HUDEP-2 (cell line): Measurements from ENCODE around the gene COQ4.
A peak's percentile ranks its signal among the peaks of the same experiment; 100 is the strongest.

Experiments
- DNase-seq, 76 experiments: peaks; one replicate each; lab custom pipeline; 2025; ENCODE audit not compliant: unreplicated experiment in 76 of 76; lab: John Stamatoyannopoulos, UW

Gene COQ4

DNA sequence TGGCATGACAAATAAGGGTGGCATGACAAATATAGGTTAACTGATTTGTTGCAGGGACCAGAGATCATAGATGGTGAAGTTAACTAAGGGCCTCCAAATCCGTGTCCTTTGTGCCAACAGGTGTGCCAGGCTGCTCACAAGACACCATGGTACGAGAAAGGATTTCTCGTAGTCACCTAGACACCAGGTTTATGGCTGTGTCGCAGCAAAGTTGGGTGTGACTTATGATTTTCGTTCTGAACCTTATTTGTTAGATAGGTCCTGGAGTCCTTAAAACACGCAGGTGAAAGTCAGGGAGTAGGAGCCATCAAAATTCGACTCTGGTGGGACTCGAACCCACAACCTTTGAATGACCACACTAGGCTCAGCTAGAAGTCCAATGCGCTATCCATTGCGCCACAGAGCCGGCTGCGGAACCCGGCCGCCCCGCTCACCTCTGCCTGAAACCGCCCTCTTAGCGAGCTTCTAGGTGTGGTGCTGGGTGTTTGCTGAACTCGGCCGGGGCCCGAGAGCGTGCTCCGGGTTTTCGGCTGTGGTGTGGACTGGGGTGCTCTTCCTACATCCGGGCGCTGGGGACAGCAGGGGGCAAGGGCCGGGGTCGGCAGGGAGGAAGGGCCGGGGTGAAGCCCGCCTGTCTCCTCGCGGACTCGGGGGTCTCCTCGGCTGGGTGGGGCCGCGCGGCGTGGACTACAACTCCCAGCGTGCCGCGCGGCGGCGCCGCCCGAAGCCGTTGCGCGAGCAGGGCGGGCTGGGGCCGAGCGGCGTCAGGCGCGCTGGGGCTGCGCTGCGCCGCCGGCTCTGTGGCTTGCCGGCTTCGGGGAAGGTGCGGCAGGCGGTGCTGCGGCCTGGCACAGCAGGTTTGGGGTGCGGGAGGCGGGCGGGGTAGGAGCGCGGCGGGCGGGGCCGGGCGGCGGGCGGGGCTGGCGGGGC, 17.4 kb downstream of the COQ4 start, which contains the start of gene SLC27A4:
TSS of gene SLC27A4 (plus strand) at position 767 of the 930 bp plus-strand sequence. CDS start 2,606 bp downstream, outside the sequence.
- peak in 70 of 76 experiments; percentile 7 to 86 (median 70) for DNase-seq

DNA sequence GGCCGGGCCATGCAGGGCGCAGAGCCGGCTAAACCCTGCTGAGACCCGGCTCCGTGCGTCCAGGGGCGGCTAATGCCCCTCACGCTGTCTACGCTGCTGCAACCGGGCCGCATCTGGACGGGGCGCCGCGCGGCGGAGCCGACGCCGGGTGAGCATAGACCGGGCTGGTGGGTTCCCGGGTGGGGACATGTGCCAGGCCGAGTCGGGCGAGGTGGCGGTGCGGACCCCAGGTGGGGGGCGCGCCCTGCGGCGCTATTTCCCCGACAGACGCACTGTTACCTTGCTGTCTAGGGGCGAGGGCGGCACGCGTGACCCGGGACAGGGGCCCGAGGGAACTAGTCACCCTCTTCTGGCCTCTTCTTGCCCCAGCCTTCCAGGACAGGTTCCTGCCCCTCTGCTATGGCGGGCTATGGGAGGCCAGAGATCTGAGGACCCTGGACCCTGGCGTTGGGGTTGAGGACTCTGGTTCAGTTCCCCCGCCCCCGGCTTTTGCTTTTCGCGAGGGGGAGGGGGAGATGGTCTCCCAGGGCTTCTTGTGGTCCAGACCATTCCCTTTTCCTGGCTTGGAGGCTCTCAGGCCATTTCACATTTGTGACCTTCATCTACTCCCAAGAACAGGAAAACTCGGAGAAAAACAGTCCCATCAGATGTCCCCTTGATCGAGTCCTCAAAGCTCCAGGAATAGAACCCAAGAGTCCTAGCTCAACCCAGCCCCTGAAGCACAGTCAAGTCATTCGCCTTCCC, 18.2 kb downstream of the COQ4 start:
- peak in 3 of 76 experiments; percentile 39 to 42 (median 41) for DNase-seq

DNA sequence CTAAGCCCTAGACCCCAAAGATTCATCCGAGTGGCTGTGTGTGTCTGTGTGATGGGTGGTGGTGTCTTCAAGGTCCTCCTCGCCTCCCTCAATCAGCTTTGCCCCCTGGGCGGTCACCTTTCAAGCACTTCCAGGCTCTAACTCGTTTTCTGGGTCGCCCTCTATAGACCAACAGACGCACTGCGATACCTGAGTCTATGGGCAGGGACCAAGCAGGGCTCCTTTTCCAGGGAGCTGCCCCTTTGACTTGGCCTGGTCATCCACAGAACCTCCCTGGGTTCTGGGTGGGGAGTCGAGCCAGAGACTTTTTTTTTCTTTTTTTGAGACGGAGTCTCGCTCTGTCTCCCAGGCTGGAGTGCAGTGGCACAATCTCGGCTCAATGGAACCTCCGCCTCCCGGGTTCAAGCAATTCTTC, 18.8 kb downstream of the COQ4 start:
- DNase-seq = peak in 71 of 76 experiments; percentile 5 to 83 (median 55)

DNA sequence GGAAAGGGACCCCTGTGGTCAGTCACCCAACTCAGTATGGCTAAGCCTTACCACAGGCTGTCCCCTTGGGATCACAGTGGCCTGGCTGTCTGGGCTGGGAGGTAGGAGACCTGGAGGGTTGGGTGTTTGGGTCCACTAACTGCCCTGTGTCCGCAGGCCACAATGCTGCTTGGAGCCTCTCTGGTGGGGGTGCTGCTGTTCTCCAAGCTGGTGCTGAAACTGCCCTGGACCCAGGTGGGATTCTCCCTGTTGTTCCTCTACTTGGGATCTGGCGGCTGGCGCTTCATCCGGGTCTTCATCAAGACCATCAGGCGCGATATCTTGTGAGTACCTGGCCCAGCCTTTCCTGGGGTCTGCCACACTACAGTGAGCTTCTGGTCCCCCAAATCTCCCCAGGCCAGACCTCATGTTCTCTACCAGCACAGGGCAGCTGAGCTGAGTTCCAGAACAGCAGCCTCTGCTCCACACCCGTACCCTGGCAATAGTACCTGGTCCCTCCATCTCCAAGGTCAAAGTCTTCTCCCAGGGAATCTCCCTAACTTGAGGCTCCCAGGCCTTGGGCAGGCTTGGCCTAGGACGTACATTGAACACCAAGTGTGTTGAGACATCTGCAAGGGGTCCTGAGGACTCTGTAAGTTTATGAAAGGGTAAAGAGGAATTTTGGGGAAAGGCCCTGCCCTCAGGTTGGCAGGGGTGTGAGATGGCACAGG, 20.5 kb downstream of the COQ4 start:
- no peak for DNase-seq

DNA sequence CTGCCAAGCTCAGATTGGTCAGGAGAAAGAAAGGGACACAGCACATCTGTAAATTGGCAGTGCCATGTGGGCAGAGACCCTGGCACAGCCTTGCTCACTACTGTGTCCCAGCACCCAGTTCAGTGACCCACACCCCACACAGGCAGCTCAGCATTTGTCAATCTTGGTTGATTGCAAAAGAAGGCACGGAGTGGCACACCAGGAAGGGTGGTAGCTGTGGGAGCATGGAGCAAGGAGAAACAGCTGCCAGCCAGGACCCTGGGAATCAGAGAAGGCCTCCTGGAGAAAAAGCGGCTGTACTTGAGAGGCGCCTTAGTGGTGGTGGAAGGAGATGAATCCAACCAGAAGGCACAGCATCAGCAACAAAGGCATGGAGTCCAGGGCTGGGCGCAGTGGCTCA, 21.2 kb downstream of the COQ4 start:
- no peak for DNase-seq

DNA sequence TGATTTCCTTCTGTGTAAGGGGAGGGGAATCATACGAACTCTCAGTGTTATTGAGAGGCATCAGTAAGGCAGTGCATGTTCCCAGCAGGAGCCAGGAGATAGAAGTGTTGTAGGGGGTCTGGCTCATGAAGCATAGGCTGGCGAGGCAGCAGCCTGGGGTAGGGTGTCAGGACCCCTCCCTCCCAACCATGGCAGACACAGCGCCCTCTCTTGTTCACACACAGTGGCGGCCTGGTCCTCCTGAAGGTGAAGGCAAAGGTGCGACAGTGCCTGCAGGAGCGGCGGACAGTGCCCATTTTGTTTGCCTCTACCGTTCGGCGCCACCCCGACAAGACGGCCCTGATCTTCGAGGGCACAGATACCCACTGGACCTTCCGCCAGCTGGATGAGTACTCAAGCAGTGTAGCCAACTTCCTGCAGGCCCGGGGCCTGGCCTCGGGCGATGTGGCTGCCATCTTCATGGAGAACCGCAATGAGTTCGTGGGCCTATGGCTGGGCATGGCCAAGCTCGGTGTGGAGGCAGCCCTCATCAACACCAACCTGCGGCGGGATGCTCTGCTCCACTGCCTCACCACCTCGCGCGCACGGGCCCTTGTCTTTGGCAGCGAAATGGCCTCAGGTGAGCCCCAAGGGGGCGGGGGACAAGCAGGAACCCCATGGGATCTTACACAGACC, 22.4 kb downstream of the COQ4 start:
- DNase-seq = no peak

DNA sequence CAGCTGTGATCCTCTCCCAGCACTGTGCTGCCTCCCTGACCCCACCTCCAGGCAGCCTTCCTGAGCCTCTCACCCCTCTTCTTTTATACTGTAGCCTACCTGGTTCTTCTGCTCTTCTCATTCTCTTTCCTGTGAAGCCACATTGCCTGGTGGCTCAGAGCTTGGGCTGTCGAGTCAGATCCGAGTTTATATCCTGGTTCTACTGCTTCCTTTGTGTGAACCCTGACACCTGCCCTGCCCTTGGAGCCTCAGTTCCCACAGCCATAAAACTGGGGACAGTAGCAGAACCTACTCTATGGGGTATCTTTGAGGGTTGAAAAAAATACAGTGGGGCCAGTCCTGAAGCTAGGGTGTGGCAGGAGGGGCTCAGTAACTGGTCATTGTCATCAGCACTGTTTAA, 26.5 kb downstream of the COQ4 start:
- DNase-seq = no peak

DNA sequence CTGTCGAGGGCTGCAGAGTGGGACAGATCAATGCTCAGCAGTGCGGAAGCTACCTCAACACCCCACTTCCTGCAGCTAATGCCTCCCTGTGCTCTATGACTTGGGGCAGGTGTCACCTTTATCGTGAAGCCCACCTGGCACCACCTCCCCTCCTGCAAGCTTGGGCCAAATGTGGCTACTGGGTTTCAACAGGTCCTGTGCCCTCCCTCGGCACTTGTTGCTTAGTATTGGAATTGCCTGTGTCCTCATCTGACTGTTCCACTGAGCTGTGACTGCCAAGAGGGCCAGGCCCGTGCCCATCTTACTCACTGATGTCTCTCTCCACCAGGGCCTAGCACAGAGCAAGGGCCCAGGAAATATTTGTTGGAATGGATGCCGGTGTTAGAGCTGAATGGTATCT, 27.1 kb downstream of the COQ4 start:
- no peak for DNase-seq

DNA sequence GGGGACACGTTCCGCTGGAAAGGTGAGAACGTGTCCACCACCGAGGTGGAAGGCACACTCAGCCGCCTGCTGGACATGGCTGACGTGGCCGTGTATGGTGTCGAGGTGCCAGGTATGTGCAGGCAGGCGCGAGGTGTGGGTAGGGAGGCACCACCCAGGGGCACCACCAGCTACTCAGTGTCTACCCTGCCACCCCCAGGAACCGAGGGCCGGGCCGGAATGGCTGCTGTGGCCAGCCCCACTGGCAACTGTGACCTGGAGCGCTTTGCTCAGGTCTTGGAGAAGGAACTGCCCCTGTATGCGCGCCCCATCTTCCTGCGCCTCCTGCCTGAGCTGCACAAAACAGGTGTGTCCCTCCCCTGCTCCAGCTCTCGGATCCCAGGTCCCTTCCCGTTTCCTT, 32.8 kb downstream of the COQ4 start:
- DNase-seq = no peak

DNA sequence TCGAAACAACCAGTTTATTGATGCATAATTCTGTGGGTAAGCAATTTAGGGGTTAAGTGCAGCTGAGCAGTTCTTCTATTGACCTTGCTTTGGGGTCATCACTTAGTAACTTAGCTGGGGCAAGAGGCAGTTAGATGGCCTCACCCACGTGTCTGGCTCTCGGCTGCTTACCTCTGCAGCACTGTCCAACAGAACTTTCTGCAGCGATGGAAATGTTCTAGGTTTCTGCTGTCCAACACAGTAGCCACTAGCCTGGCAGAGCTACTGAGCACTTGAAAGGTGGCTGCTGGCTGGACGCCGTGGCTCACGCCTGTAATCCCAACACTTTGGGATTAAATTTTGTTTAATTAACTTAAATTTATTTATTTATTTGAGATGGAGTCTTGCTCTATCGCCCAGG, 35.5 kb downstream of the COQ4 start:
- DNase-seq = no peak

DNA sequence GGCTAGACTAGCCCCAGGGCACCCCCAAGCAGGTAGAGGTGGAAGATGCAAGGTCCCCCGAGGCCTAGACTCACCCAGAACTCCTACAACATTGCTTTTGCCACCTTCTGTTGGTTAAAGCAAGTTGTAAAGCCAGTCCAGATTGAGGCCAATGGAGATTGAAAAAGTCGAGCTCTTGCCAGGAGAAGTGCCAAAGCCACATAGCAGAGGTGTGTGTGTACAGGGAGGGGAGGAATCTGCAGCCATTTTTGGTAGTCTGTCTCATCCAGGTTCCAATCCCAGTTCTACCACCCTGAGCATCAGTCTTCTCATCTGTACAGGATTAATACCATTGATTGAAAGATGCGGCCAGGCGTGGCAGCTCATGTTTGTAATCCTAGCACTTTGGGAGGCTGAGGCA, 36.2 kb downstream of the COQ4 start:
- DNase-seq = no peak

DNA sequence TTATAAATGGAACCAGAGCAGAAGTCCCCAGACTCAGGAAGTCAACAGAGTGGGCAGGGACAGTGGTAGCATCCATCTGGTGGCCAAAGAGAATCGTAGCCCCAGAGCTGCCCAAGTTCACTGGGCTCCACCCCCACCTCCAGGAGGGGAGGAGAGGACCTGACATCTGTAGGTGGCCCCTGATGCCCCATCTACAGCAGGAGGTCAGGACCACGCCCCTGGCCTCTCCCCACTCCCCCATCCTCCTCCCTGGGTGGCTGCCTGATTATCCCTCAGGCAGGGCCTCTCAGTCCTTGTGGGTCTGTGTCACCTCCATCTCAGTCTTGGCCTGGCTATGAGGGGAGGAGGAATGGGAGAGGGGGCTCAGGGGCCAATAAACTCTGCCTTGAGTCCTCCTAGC, 38.2 kb downstream of the COQ4 start:
- peak in 2 of 76 experiments; percentile 10 to 13 for DNase-seq

DNA sequence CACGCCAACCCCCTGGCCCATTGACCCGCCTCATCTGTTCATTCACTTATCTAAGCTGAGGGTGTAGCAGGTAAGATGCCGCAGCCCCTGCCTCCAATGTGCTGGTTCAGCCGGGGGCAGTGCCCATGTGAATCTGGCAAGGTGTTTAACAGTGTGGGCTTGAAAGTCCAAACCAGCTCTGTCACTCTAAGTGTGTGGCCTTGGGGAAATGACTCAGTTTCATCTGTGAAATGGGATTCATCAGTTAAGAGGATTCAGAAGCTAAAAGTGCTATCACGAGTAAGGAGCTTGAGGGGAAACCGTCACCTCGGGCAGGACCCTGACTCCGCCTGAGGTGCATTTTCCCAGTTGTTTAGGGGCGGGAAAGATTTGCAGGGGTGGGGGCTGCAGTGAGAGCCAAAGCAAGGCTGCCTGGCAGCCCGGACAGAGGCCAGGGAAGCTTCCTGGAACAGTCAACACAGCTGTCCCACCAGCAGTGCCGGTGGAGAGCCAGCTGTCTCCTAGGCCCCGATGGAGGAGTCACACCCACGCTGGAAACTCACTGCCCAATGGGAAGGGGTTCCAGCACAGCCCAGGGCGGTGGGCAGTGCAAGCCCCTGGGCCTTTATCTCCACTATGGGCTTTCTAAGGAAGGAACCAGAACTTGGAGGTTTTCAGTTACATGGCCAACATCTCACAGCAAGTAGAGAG, 38.8 kb downstream of the COQ4 start:
- no peak for DNase-seq

DNA sequence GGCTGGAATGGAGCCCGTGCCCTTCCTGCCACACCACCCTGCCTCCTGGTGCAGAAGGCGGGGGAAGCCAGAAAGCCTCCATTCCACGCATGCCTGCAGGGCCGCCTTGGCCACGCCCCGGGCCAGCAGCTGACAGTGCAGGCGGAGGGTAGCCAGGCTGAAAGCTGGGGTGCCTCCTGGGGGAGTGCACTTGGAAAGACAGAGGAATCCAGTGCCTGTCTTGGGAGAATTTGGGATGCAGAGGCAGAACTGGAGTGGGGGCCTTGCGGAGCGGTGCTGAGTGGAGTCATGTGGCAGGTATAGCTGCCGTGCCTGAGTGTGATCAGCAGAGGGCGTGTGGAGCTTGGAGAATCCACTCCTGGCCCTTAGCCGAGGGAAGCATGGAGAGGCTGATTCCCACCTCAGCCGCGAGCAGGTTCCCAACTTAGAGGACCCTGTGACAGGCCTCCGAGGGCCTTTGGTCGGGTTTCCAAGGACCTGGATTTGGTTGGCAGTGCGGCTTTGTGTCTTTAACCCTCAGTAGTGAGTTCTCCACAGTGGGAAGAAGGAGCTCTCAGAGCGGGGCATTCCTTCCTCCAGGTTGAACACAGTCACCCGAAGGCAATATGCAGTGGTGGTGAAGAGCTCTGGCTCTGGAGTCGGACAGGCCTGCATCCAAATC, 39.5 kb downstream of the COQ4 start:
- peak in 66 of 76 experiments; percentile 5 to 70 (median 48) for DNase-seq

DNA sequence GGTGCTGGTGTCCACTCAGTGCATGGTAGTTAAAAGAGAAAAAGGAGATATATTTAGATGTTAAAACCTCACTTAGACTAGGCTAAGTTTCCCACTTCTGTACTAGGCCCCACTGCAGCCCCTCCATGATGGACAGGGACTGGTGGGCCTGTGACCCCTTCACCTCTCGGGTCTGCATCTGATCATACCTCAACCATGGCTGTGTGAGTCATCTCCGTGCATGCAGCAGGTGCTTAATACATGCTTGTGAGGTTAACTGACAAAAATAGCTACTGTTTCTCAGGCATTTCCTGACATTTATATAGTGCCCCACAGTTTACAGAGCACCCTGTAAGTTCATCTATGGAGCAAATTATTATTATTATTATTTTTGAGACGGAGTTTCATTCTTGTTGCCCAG, 40.1 kb downstream of the COQ4 start:
- DNase-seq = no peak

DNA sequence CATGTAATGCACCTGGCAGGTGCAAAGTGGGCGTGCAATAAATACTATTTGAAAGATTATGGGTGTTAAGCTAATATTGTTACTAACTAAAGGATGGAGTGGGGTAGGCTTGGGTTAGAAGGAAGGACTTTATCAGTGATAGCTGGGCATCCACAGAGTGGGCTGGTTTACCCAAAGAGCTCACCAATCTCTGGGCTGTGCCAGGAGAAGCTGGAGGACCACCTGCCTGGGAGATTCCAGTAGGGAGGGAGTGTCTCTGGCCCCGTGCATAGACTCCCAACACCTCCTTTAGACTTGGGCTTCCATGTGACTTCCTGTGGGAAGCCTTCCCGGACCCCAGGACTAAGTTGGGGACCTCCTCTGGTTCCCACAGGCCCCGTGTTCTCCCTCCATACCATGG, 42.9 kb downstream of the COQ4 start:
- DNase-seq = no peak

DNA sequence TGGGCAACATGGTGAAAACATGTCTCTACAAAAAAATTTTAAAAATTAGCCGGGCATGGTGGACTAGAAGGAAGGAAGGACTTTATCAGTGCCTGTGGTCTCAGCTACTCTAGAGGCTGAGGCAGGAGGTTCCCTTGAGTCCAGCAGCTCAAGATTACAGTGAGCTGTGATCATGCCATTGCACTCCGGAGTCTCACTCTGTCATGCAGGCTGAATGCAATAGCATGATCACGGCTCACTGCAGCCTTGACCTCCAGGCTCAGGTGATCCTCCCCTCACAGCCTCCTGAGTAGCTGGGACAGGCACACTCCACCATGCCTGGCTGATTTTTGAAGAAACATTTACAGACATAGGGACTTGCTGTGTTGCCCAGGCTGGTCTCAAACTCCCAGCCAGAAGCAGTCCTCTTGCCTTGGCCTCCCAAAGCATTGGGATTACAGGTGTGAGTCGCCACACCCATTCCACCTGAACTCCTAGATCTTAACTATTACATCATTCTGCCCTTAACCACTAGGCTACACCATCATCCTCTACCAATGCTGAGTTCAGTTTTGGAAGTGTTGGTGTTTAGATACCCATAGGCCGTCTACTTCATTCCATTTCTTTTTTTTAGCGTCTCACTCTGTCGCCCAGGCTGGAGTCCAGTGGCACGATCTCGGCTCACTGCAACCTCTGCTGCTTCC, 46.5 kb downstream of the COQ4 start:
- no peak for DNase-seq

DNA sequence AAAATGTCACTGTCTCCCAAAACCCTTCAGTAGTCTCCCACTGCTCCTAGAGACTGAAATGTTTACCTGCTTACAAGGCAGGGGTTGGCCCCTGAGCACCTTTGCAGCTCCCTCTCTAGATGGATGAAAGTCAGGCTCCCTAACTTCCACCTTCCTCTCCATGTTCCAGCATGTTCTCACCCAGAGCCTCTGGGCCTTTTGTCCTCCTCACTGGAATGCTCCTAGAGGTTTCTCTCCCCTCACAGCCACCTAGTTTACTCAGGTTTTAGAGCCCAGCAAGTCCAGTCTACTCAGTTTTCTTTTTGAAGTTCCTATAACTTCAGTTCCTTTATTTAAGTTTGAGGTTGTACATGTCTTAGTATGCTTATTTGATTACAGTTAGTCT, 47.7 kb downstream of the COQ4 start:
- DNase-seq = peak in 1 of 76 experiments; percentile 8
